Measurements from ENCODE around the gene TADA1.

- TF ChIP-seq CTCF (IDR thresholded peaks at IDR 0.05) (no peak), POLR2A (IDR thresholded peaks at IDR 0.05) (no peak)
These were observed 13.7 kb upstream of the TADA1 start for GRCh38 chr1:166889776-166890175.
